ENCODE data around the gene NOTCH2. TPM values are rescaled to one million over a fixed set of nuclear protein-coding genes. Genes with fewer than 3 reads are reported as not detected.

The NOTCH2 gene
- total RNA-seq, 1 donor from 2014 or later, result 142 TPM

DNA sequence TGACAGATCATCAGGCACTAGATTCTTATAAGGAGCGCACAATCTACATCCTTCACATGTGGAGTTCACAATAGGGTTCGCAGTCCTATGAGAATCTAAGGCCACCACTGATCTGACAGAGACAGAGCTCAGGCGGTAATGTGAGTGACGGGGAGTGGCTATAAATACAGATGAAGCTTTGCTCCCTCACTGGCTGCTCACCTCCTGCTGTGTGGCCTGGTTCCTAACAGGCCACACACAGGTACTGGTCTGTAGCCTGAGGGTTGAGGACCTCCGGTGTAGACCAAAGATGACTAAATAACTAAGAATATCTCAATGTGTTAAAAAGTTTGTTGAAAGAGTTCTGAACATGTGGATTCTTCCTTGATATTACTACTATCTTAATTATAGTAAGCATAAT lies 117.0 kb downstream of the NOTCH2 start:
- TF ChIP-seq, protein P1, sequence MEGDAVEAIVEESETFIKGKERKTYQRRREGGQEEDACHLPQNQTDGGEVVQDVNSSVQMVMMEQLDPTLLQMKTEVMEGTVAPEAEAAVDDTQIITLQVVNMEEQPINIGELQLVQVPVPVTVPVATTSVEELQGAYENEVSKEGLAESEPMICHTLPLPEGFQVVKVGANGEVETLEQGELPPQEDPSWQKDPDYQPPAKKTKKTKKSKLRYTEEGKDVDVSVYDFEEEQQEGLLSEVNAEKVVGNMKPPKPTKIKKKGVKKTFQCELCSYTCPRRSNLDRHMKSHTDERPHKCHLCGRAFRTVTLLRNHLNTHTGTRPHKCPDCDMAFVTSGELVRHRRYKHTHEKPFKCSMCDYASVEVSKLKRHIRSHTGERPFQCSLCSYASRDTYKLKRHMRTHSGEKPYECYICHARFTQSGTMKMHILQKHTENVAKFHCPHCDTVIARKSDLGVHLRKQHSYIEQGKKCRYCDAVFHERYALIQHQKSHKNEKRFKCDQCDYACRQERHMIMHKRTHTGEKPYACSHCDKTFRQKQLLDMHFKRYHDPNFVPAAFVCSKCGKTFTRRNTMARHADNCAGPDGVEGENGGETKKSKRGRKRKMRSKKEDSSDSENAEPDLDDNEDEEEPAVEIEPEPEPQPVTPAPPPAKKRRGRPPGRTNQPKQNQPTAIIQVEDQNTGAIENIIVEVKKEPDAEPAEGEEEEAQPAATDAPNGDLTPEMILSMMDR (conservative IDR thresholded peaks at IDR 0.05), result no peak
- H3K9me3 Mint-ChIP-seq, result no peaks in the 10 kb centered on the region
- no peaks in the 10 kb centered on the region for H3K27me3 Mint-ChIP-seq
- H3K36me3 Mint-ChIP-seq, result peaks cover 23% of the 10 kb centered on the region
- H3K4me1 Mint-ChIP-seq (ENCODE audit: unreplicated experiment), result no peaks in the 10 kb centered on the region
- H3K27ac Mint-ChIP-seq, result no peak overlapping the region
- DNase-seq (ENCODE audit: extremely low spot score, unreplicated experiment), result no peak
- no peak overlapping the region for H3K4me3 Mint-ChIP-seq

DNA sequence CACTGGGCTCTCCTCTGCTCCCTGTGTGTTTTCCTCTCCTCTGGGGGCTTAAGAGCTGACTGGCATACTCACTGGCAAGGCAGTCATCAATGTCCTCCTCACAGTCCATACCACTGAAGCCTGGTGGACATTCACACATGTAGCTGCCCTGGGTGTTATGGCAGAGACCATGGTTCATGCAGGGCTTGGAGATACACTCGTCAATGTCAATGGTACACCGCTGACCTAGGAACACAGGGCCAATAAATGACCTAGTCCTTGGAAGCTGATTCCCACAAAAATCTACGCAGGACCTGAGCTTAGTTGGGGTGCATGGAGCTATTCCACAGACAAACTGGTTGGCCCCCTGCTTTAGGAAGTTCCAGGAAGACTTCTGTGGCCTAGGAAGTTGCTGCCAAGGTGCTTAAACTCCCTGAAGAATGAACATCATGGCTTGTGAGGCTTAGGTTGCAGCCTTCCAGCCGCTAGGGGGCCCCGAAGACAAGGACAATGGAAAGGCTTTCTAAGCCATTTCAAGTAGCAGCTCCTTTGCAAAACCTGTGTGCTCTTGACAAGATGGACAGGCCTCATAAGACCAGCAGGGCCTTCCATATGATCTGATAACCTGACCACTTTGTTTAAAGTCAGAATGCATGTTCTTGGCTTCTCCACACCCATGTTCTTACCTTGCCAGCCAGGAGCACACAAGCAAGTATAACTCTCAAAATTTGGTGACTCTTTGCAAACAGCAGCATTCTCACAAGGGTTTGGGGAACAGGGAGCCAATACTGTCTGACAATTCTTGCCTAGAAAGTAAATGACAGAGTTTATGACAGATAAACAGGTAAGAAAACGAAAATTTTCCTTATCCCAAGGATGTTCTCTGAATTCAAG lies 120.9 kb downstream of the NOTCH2 start:
- H3K4me1 Mint-ChIP-seq (ENCODE audit: unreplicated experiment), result no peaks in the 10 kb centered on the region
- peak; percentile 80 for DNase-seq (ENCODE audit: extremely low spot score, unreplicated experiment)
- H3K36me3 Mint-ChIP-seq, result peaks cover 30% of the 10 kb centered on the region
- H3K27ac Mint-ChIP-seq, result no peak overlapping the region
- H3K4me3 Mint-ChIP-seq, result no peak overlapping the region
- no peaks in the 10 kb centered on the region for H3K27me3 Mint-ChIP-seq
- H3K9me3 Mint-ChIP-seq, result no peaks in the 10 kb centered on the region
- TF ChIP-seq, protein P1 (conservative IDR thresholded peaks at IDR 0.05), result peak; percentile 91

- TF ChIP-seq, protein P1 (conservative IDR thresholded peaks at IDR 0.05), result no peak
- DNase-seq (ENCODE audit: extremely low spot score, unreplicated experiment), result no peak
- peaks cover 28% of the 10 kb centered on the region for H3K36me3 Mint-ChIP-seq
- H3K27ac Mint-ChIP-seq, result no peak overlapping the region
- H3K27me3 Mint-ChIP-seq, result no peaks in the 10 kb centered on the region
- no peaks in the 10 kb centered on the region for H3K4me1 Mint-ChIP-seq (ENCODE audit: unreplicated experiment)
- no peak overlapping the region for H3K4me3 Mint-ChIP-seq
- no peaks in the 10 kb centered on the region for H3K9me3 Mint-ChIP-seq
These were observed 122.0 kb downstream of the NOTCH2 start for GRCh38 chr1:119947468-119947867.

GRCh38 chr1:119946724-119947123 lies 122.7 kb downstream of the NOTCH2 start:
- no peaks in the 10 kb centered on the region for H3K4me1 Mint-ChIP-seq (ENCODE audit: unreplicated experiment)
- H3K27me3 Mint-ChIP-seq, result no peaks in the 10 kb centered on the region
- no peak overlapping the region for H3K27ac Mint-ChIP-seq
- no peak for DNase-seq (ENCODE audit: extremely low spot score, unreplicated experiment)
- no peaks in the 10 kb centered on the region for H3K9me3 Mint-ChIP-seq
- TF ChIP-seq, protein P1 (conservative IDR thresholded peaks at IDR 0.05), result no peak
- peaks cover 32% of the 10 kb centered on the region for H3K36me3 Mint-ChIP-seq
- no peak overlapping the region for H3K4me3 Mint-ChIP-seq

- Mint-ChIP-seq H3K27me3 (no peaks in the 10 kb centered on the region), H3K27ac (no peak overlapping the region)
These were observed 126.2 kb downstream of the NOTCH2 start for GRCh38 chr1:119943216-119943615.

More at GRCh38 chr1:119943216-119943615, 126.2 kb downstream of the NOTCH2 start:
- no peak for DNase-seq (ENCODE audit: extremely low spot score, unreplicated experiment)
- H3K4me3 Mint-ChIP-seq, result no peak overlapping the region
- H3K36me3 Mint-ChIP-seq, result peaks cover 32% of the 10 kb centered on the region
- H3K4me1 Mint-ChIP-seq (ENCODE audit: unreplicated experiment), result no peaks in the 10 kb centered on the region
- TF ChIP-seq, protein P1 (conservative IDR thresholded peaks at IDR 0.05), result no peak
- H3K9me3 Mint-ChIP-seq, result no peaks in the 10 kb centered on the region
